ENCODE data around the gene TMEM125. TPM values are rescaled to one million over a fixed set of nuclear protein-coding genes. Genes with fewer than 3 reads are reported as not detected.

The TMEM125 gene
- total RNA-seq, 1 experiment from 2014 or later = 21.5 TPM

GRCh38 chr1:43305926-43306687, 36.3 kb downstream of the TMEM125 start:
- Mint-ChIP-seq H3K9me3 (no peaks in the 10 kb centered on the region), H3K4me3 (no peak overlapping the region), H3K36me3 (no peaks in the 10 kb centered on the region), H3K4me1 (no peaks in the 10 kb centered on the region), H3K27ac (no peak overlapping the region), H3K27me3 (ENCODE audit: low read depth) (no peaks in the 10 kb centered on the region; the same call in 1 of the 2 replicates)
- DNase-seq (ENCODE audit: low spot score) (no peak), ATAC-seq (no peak)
- ChIA-PET CTCF (interaction anchor here (0.6 to 1.2 kb wide), 2 partner anchors 11 to 53 kb away, joined by 3 read pairs; partner anchors contain the start of gene CDC20), POLR2A (no interaction called here)
- TF ChIP-seq ZSCAN18 (CRISPR knock-in tag; IDR thresholded peaks at IDR 0.05) = no peak
- no peak for TF ChIP-seq SMAD3 (CRISPR knock-in tag; IDR thresholded peaks at IDR 0.05; ENCODE audit: borderline replicate concordance)
- no peak for TF ChIP-seq FOXP1 (CRISPR knock-in tag; IDR thresholded peaks at IDR 0.05; ENCODE audit: borderline replicate concordance)
- no peak for TF ChIP-seq JUN (CRISPR knock-in tag; IDR thresholded peaks at IDR 0.05)

DNA sequence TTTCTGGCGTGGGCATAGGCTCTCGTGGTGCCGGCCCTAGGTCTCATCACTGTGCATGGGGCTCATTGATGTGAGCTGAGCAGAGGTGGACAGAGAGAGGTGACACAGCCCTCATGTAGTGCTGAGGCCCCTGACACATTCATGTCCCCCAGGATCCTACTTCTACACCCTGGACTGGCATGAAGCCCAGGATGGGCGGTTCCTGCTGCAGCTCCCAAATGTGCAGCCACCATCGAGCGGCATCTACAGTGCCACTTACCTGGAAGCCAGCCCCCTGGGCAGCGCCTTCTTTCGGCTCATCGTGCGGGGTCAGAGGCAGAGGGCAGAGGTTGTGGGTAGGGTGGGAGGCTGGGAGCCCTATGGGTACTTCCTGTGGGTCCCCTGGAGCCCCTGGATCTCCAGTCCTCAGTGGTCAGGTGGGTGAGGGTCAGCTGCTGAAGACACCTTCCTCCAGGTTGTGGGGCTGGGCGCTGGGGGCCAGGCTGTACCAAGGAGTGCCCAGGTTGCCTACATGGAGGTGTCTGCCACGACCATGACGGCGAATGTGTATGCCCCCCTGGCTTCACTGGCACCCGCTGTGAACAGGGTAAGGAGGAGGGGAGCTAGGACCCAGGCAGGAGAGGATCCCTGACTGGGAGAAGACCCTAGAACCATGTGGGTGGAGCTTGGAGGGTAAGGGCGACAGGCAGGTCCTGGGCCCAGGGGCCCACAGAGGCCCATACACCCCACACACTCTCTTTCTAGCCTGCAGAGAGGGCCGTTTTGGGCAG, 37.1 kb downstream of the TMEM125 start:
- ChIA-PET CTCF (interaction anchor here (0.6 to 1.2 kb wide), 2 partner anchors 11 to 52 kb away, joined by 3 read pairs; partner anchors contain the start of gene CDC20), POLR2A (no interaction called here)
- H3K4me1 Mint-ChIP-seq = no peaks in the 10 kb centered on the region
- H3K36me3 Mint-ChIP-seq = no peaks in the 10 kb centered on the region
- DNase-seq (ENCODE audit: low spot score) = no peak
- no peak for ATAC-seq
- no peak overlapping the region for H3K4me3 Mint-ChIP-seq
- no peaks in the 10 kb centered on the region; the same call in 1 of the 2 replicates for H3K27me3 Mint-ChIP-seq (ENCODE audit: low read depth)
- H3K27ac Mint-ChIP-seq = no peak overlapping the region
- H3K9me3 Mint-ChIP-seq = no peaks in the 10 kb centered on the region
- TF ChIP-seq ZSCAN18 (CRISPR knock-in tag; IDR thresholded peaks at IDR 0.05) (no peak), SMAD4 (CRISPR knock-in tag; IDR thresholded peaks at IDR 0.05) (no peak), ZNF138 (CRISPR knock-in tag; conservative IDR thresholded peaks at IDR 0.05) (no peak), ZMAT4 (CRISPR knock-in tag; IDR thresholded peaks at IDR 0.05) (no peak), NFATC4 (CRISPR knock-in tag; IDR thresholded peaks at IDR 0.05) (no peak), RELA (CRISPR knock-in tag; IDR thresholded peaks at IDR 0.05; ENCODE audit: borderline replicate concordance) (no peak), GRHL2 (CRISPR knock-in tag; IDR thresholded peaks at IDR 0.05; ENCODE audit: insufficient replicate concordance, severe bottlenecking) (no peak), RORB (CRISPR knock-in tag; IDR thresholded peaks at IDR 0.05) (no peak), MLX (CRISPR knock-in tag; IDR thresholded peaks at IDR 0.05) (no peak)
- TF ChIP-seq, protein P1, sequence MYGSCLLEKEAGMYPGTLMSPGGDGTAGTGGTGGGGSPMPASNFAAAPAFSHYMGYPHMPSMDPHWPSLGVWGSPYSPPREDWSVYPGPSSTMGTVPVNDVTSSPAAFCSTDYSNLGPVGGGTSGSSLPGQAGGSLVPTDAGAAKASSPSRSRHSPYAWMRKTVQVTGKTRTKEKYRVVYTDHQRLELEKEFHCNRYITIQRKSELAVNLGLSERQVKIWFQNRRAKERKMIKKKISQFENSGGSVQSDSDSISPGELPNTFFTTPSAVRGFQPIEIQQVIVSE (CRISPR knock-in tag; IDR thresholded peaks at IDR 0.05; ENCODE audit: borderline replicate concordance) = no peak
- TF ChIP-seq, protein P2, sequence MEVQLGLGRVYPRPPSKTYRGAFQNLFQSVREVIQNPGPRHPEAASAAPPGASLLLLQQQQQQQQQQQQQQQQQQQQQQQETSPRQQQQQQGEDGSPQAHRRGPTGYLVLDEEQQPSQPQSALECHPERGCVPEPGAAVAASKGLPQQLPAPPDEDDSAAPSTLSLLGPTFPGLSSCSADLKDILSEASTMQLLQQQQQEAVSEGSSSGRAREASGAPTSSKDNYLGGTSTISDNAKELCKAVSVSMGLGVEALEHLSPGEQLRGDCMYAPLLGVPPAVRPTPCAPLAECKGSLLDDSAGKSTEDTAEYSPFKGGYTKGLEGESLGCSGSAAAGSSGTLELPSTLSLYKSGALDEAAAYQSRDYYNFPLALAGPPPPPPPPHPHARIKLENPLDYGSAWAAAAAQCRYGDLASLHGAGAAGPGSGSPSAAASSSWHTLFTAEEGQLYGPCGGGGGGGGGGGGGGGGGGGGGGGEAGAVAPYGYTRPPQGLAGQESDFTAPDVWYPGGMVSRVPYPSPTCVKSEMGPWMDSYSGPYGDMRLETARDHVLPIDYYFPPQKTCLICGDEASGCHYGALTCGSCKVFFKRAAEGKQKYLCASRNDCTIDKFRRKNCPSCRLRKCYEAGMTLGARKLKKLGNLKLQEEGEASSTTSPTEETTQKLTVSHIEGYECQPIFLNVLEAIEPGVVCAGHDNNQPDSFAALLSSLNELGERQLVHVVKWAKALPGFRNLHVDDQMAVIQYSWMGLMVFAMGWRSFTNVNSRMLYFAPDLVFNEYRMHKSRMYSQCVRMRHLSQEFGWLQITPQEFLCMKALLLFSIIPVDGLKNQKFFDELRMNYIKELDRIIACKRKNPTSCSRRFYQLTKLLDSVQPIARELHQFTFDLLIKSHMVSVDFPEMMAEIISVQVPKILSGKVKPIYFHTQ (CRISPR knock-in tag; IDR thresholded peaks at IDR 0.05) = no peak
- TF ChIP-seq, protein P3, sequence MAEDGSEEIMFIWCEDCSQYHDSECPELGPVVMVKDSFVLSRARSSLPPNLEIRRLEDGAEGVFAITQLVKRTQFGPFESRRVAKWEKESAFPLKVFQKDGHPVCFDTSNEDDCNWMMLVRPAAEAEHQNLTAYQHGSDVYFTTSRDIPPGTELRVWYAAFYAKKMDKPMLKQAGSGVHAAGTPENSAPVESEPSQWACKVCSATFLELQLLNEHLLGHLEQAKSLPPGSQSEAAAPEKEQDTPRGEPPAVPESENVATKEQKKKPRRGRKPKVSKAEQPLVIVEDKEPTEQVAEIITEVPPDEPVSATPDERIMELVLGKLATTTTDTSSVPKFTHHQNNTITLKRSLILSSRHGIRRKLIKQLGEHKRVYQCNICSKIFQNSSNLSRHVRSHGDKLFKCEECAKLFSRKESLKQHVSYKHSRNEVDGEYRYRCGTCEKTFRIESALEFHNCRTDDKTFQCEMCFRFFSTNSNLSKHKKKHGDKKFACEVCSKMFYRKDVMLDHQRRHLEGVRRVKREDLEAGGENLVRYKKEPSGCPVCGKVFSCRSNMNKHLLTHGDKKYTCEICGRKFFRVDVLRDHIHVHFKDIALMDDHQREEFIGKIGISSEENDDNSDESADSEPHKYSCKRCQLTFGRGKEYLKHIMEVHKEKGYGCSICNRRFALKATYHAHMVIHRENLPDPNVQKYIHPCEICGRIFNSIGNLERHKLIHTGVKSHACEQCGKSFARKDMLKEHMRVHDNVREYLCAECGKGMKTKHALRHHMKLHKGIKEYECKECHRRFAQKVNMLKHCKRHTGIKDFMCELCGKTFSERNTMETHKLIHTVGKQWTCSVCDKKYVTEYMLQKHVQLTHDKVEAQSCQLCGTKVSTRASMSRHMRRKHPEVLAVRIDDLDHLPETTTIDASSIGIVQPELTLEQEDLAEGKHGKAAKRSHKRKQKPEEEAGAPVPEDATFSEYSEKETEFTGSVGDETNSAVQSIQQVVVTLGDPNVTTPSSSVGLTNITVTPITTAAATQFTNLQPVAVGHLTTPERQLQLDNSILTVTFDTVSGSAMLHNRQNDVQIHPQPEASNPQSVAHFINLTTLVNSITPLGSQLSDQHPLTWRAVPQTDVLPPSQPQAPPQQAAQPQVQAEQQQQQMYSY (CRISPR knock-in tag; IDR thresholded peaks at IDR 0.05) = no peak
- TF ChIP-seq, protein P4, sequence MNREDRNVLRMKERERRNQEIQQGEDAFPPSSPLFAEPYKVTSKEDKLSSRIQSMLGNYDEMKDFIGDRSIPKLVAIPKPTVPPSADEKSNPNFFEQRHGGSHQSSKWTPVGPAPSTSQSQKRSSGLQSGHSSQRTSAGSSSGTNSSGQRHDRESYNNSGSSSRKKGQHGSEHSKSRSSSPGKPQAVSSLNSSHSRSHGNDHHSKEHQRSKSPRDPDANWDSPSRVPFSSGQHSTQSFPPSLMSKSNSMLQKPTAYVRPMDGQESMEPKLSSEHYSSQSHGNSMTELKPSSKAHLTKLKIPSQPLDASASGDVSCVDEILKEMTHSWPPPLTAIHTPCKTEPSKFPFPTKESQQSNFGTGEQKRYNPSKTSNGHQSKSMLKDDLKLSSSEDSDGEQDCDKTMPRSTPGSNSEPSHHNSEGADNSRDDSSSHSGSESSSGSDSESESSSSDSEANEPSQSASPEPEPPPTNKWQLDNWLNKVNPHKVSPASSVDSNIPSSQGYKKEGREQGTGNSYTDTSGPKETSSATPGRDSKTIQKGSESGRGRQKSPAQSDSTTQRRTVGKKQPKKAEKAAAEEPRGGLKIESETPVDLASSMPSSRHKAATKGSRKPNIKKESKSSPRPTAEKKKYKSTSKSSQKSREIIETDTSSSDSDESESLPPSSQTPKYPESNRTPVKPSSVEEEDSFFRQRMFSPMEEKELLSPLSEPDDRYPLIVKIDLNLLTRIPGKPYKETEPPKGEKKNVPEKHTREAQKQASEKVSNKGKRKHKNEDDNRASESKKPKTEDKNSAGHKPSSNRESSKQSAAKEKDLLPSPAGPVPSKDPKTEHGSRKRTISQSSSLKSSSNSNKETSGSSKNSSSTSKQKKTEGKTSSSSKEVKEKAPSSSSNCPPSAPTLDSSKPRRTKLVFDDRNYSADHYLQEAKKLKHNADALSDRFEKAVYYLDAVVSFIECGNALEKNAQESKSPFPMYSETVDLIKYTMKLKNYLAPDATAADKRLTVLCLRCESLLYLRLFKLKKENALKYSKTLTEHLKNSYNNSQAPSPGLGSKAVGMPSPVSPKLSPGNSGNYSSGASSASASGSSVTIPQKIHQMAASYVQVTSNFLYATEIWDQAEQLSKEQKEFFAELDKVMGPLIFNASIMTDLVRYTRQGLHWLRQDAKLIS (CRISPR knock-in tag; IDR thresholded peaks at IDR 0.05; ENCODE audit: borderline replicate concordance) = no peak

Data from WTC11 (cell line).